ENCODE data around the gene ACSF2. TPM values are rescaled to one million over a fixed set of nuclear protein-coding genes. Genes with fewer than 3 reads are reported as not detected.

The ACSF2 gene
- total RNA-seq, 1 experiment from 2014 or later, result 17.2 TPM

- no peak overlapping the region for H3K27ac ChIP-seq (ENCODE audit: low read length)
- intact Hi-C loops (cut with micrococcal nuclease; ENCODE audit: unreplicated experiment) (no loop called here), in situ Hi-C loops (cut with HindIII; ENCODE audit: low pct_unique_long_range_greater_than_20kb, low sequenced_read_pairs) (no loop called here)
- DNase-seq (ENCODE audit: low read depth, low spot score) (no peak), ATAC-seq (no peak)
- no peaks in the 10 kb centered on the region for H3K27me3 ChIP-seq (ENCODE audit: control insufficient read depth, insufficient read depth, low read length)
- BruUV-seq (replicated peaks), result no TSS peak
- no peaks in the 10 kb centered on the region for H3K36me3 ChIP-seq (ENCODE audit: control insufficient read depth, insufficient read depth, low read length)
- ChIA-PET CTCF (no interaction called here), POLR2A (interaction anchor here (0.7 kb wide), 1 partner anchor 49 kb away, joined by 9 read pairs; no protein-coding TSS in a partner anchor)
- TF ChIP-seq, protein P1, sequence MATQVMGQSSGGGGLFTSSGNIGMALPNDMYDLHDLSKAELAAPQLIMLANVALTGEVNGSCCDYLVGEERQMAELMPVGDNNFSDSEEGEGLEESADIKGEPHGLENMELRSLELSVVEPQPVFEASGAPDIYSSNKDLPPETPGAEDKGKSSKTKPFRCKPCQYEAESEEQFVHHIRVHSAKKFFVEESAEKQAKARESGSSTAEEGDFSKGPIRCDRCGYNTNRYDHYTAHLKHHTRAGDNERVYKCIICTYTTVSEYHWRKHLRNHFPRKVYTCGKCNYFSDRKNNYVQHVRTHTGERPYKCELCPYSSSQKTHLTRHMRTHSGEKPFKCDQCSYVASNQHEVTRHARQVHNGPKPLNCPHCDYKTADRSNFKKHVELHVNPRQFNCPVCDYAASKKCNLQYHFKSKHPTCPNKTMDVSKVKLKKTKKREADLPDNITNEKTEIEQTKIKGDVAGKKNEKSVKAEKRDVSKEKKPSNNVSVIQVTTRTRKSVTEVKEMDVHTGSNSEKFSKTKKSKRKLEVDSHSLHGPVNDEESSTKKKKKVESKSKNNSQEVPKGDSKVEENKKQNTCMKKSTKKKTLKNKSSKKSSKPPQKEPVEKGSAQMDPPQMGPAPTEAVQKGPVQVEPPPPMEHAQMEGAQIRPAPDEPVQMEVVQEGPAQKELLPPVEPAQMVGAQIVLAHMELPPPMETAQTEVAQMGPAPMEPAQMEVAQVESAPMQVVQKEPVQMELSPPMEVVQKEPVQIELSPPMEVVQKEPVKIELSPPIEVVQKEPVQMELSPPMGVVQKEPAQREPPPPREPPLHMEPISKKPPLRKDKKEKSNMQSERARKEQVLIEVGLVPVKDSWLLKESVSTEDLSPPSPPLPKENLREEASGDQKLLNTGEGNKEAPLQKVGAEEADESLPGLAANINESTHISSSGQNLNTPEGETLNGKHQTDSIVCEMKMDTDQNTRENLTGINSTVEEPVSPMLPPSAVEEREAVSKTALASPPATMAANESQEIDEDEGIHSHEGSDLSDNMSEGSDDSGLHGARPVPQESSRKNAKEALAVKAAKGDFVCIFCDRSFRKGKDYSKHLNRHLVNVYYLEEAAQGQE (IDR thresholded peaks at IDR 0.05; ENCODE audit: insufficient read depth in 1 of 2, low read depth in 2 of 2, low read length in 1 of 2), result no peak
- no peak for TF ChIP-seq SIN3A (IDR thresholded peaks at IDR 0.05; ENCODE audit: borderline replicate concordance, insufficient read depth, low read depth, low read length)
- no peak for TF ChIP-seq POLR2AphosphoS5 (IDR thresholded peaks at IDR 0.05; ENCODE audit: low read depth, low read length)
- TF ChIP-seq CTCF (IDR thresholded peaks at IDR 0.05), result no peak
- TF ChIP-seq TCF7L2 (IDR thresholded peaks at IDR 0.05; ENCODE audit: low read depth, low read length), result no peak
- H3K9me3 ChIP-seq (ENCODE audit: control insufficient read depth, insufficient read depth, low read depth, low read length), result no peaks in the 10 kb centered on the region
- no peaks in the 10 kb centered on the region for H3K4me1 ChIP-seq (ENCODE audit: control insufficient read depth, insufficient read depth, low read length)
- H3K4me3 ChIP-seq (ENCODE audit: low read depth in 2 of 2, low read length in 2 of 2), result no peak overlapping the region
Measured at GRCh38 chr17:50453901-50454300, 27.9 kb downstream of the ACSF2 start.

DNA sequence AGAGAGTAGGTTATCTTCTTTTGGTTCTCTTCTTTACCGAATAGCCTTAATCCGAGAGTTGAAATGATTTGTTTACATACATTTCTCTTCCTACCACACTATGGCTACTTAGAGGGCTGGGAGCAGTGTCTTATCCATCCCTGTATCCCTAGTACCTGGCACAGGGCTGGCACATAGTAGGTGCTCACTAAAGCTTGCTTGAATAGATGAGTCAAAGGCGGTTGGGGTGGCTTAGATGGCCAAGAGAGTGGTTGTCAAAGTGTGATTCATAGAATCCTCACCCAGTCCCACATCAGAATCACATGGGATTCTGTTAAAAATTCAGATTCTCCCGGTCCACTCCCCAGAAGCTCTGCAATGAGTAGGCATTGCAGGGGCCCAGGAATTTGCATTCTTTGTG is 31.6 kb downstream of the ACSF2 start:
- Histone ChIP-seq H3K4me1 (ENCODE audit: control insufficient read depth, insufficient read depth, low read length) (no peaks in the 10 kb centered on the region), H3K9me3 (ENCODE audit: control insufficient read depth, insufficient read depth, low read depth, low read length) (no peaks in the 10 kb centered on the region), H3K4me3 (ENCODE audit: low read depth in 2 of 2, low read length in 2 of 2) (no peak overlapping the region), H3K36me3 (ENCODE audit: control insufficient read depth, insufficient read depth, low read length) (no peaks in the 10 kb centered on the region), H3K27ac (ENCODE audit: low read length) (no peak overlapping the region), H3K27me3 (ENCODE audit: control insufficient read depth, insufficient read depth, low read length) (no peaks in the 10 kb centered on the region)
- TF ChIP-seq TCF7L2 (IDR thresholded peaks at IDR 0.05; ENCODE audit: low read depth, low read length), result no peak
- TF ChIP-seq, protein P1 (IDR thresholded peaks at IDR 0.05; ENCODE audit: insufficient read depth in 1 of 2, low read depth in 2 of 2, low read length in 1 of 2), result no peak
- no peak for TF ChIP-seq POLR2AphosphoS5 (IDR thresholded peaks at IDR 0.05; ENCODE audit: low read depth, low read length)
- no peak for TF ChIP-seq CTCF (IDR thresholded peaks at IDR 0.05)
- ChIA-PET CTCF (interaction anchor here (0.6 kb wide), 2 partner anchors 31 to 183 kb away, joined by 3 read pairs; partner anchors contain the start of genes ACSF2 and TMEM92), POLR2A (interaction anchor here (0.6 kb wide), 1 partner anchor 153 kb away, joined by 3 read pairs; no protein-coding TSS in a partner anchor)
- in situ Hi-C loops (cut with HindIII; ENCODE audit: low pct_unique_long_range_greater_than_20kb, low sequenced_read_pairs) (no loop called here), intact Hi-C loops (cut with micrococcal nuclease; ENCODE audit: unreplicated experiment) (no loop called here)
- DNase-seq (ENCODE audit: low read depth, low spot score), result no peak
- ATAC-seq, result no peak
- BruUV-seq (replicated peaks), result no TSS peak

Data from Panc1 (cell line).